NOMO-1 treated with dmso at 0.1 percent for 144 hours (cell line): Measurements from ENCODE around the gene BTBD16.
A peak's percentile ranks its signal among the peaks of the same experiment; 100 is the strongest.

Experiments used
- DNase-seq: peaks from one replicate; lab custom pipeline; 2025; ENCODE audit not compliant: unreplicated experiment; lab: John Stamatoyannopoulos, UW

BTBD16 gene

GRCh38 chr10:122311716-122312115 lies 40.6 kb downstream of the BTBD16 start:
- DNase-seq, result no peak

- no peak for DNase-seq
Measured at GRCh38 chr10:122316224-122316884, 45.3 kb downstream of the BTBD16 start.

GRCh38 chr10:122321960-122322359 lies 50.9 kb downstream of the BTBD16 start:
- DNase-seq, result no peak

DNA sequence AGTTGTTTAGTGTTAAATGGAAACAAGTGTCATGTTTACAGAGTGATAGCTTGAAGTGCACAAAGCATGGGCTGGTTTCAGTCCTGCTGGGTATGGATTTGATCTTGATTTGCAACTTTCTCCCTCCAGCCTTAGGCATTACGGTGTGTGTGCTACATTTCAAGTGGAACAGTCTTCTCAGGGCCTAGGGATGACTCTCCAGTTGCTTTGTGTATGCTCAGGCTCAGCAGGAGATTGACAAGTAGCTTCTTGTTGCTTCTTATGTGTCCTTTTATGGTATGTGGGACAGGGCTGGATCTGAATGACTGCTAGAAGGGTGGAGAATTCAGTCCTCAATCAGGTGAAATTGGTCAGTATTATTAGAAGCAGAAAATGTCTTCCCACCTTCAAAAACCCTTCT lies 52.1 kb downstream of the BTBD16 start:
- DNase-seq, result no peak

DNA sequence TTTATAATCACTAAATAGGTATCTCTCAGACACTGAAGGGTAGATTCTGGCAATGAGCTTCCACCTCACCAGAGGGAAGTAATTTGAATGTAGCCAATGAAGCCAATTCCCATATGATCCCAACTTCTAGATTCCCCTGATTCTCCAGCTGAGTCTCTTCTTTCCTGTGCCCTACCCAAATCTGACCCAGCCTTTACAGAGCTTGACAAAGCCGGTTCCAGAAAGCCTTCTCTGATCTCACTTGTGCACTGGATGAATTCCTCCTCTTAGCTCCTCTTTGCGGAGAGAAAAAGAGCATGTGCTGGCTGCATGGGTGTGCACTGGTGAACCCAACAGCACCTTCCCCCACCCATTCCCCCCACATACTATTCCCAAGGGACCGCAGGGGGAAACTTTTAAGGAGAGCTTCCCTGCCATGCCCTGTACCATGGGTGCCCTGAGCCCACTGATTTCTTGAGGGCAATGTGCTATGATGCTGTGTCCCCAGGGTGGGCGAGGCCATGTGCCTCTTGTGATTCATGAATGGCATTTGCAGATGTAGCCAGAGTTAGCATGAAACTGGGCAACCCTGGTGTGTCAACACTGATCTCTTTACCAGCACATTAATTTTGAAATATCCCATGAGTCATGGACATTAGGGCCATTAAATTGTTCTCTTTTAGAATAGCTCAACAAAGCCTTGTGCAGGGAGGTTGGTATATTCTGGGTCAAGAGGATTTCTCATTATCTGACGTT lies 53.0 kb downstream of the BTBD16 start:
- DNase-seq, result no peak

DNA sequence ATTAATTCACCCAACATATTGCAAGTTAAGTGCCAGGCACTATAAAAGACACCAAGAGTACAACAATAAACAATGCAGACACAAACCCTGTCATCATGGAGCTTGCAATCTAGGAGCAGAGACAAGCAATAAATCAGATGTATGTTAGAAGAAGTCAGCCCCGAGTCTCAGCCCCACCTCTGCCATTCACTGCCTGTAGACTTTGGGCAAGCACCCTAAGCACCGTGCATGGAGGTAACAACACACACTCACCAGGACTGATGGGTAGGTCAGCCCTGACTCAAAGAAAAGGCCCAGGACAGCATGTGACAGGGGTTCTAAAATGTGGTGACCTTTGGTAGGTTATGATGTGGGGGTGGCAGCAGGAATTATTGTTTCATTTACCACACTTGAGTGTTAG lies 54.1 kb downstream of the BTBD16 start:
- DNase-seq, result no peak

GRCh38 chr10:122326385-122326784 lies 55.3 kb downstream of the BTBD16 start:
- DNase-seq, result no peak

GRCh38 chr10:122326806-122327205 lies 55.7 kb downstream of the BTBD16 start:
- DNase-seq, result no peak

DNA sequence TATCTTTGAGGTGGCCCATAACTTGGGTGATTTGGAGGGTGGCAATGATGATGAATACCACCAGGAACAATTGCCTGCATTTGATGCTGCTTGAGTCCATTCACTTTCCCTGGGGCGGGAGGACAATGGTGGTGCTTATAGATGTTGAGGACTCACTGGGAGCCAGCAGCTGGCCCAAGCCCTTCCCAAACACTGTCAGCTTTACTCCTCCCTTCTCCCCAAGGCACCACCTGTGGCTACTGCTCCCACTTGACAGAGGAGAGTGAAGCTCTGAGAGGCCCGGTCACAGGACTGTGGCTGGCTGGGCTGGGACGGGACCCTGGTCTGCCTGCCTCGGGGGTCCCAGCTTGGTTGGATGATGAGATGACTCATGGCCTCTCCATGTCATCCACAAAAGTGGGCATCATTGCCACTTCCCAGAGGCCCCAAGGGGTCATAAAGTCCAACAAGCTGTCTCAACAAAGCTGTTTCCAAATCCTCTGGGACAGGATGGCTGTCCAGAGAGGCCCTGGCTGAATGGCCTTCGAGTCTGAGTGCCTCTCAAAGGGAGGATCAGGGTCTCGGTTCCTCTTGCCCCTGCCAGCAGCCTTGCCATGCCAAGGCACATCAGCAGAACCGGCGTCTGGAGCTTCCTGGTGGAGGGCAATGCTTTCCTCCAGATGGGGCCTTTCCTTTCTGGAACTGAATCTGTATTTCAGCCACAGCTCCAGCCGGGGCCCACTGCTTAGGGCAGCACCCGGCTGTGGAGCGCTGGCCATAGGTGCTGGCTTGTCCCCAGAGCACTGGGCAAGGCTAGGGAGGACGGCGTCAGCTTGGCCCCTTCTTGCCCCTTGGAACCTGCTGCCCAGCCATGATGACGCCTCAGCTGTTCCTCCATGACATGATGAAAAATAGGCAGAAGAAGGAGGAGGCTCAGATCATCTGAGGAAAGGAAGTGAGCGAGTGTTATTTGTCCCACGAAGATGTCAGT lies 56.4 kb downstream of the BTBD16 start:
- DNase-seq, result no peak

GRCh38 chr10:122328676-122329075 lies 57.6 kb downstream of the BTBD16 start:
- peak; percentile 64 for DNase-seq

DNA sequence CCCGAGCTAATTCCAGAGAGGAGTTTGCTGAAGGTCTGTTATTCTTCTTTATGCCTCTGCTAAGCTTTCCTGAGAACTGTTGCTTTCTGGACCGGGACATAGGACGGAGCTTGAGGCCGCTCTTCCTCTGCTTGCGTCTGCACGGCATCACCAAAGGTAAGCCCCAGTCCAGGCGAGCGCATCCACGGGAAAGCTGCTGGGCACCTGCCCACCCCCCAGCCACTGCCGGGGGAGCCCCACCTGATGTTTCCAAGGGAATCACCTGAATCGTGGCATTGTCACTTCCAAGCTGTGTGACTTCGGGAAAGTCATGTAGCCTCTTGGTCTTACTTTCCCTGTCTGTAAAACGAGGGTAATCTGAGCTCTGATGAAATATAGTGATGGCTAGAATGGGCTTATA lies 58.3 kb downstream of the BTBD16 start:
- no peak for DNase-seq

- DNase-seq, result no peak
Measured at GRCh38 chr10:122331100-122331499, 60.0 kb downstream of the BTBD16 start.

DNA sequence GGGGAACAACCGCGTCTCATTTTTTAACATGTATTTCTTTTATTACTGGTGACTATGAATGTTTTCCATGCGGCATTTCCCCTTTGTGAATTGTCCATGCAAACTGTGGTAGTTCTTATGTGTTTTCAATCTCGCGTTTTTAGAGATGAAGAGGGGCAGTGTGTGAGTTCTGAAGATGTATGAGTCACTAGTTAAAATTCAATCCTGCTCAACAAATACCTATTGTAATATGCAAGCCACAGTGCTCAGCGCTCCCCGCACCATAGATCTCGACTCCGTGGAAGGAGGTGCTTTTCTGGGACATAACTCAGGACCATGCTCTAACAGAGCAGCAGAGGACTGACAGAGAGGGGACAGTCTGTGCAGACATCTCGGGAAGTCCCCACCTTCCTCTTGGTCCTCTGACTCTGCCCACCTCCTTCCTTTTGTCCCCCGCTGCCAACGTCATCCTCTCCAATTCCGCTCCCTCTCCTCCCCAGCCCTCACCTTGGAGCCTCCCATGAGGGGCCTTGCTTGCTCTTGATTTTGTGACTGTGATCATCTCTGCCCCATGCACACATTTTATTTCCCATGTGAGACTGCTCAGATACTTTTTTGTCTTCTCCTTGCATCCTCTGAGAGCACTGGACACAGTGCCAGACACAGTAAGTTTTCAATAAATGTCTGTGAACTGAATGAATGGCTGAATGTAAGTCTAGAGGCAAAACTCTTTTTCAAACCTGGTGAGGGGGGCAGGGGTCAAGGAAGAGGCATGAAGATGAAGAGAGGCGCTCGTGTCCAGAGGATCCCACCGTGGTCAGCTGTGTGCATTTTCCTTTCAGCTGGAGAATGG lies 60.7 kb downstream of the BTBD16 start:
- no peak for DNase-seq

- no peak for DNase-seq
Measured at GRCh38 chr10:122333037-122333436, 61.9 kb downstream of the BTBD16 start.

GRCh38 chr10:122336332-122336731 lies 65.2 kb downstream of the BTBD16 start:
- DNase-seq, result no peak

GRCh38 chr10:122336961-122337360 lies 65.9 kb downstream of the BTBD16 start:
- DNase-seq, result no peak

DNA sequence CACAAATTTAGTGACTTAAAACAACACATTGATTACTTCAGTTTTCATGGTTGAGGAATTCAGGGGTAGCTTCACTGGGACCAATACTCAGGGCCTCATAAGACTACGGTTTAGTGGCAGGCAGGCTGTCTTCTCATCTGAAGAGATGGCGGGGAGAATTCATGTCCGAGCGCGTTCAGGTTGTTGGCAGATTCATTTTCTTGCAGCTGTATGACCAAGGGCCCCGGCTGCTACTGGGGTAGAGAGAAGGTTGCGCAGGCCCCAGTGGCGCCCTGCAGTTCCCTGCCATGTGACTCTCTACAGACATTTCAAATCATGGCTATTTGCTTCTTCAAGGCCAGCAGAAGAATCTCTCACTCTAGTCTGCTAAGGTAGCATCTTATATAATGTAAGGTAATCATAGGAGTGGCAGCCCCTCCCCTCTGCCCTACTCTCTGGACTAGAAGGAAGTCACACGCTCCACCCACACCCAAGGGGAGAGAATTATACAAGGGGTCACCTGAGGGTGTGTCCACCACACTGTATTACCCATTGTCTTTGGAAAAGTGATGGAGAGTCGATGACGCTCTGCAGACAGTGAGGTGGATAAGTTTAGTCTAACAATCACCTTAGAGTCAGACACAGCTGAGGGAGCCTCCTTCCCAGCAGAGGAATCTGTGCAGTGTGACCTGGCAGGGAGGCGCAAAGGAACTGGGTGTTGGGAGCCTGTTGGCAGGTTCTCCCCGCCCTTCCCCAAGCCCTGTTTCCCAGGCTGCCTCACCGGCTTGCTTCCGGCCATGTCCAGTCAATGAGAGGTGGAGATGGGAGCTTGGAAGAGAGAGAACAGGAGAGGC lies 67.7 kb downstream of the BTBD16 start:
- no peak for DNase-seq

DNA sequence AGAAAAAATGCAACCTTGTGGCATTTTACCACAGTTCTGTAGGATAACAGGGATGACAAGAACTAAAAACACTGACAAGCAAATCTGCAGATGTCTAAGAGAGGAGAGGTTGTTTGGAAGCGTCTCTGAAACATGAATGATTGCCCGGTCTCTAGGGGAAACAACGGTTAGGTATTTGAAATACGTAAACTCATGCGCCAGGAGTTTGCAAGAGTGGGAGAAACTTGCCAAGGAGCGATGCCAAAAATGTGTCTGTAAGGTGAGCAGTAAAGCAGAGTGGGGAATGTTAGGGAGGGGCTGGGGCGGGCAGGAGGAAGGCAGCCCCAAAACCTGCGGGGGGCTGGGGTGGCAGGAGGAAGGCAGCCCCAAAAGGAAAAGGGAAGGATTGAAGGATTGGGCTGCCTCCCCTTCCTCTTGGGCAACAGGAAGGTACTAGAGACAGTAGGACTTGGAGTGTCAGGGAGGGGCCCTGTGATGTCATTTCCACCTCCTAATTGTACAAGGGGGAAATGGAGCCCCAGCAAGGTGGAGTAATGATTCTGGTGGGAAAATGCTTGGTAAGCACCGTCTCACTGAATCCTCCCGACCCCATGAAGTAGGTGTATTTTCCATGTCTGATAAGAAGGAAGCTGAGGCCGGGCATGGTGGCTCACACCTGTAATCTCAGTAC lies 70.2 kb downstream of the BTBD16 start:
- DNase-seq, result no peak
